ENCODE measurements around the gene HTT-AS.

HTT-AS gene

GRCh38 chr4:3118312-3118711 lies 44.0 kb upstream of the HTT-AS start:
- TF ChIP-seq, protein P1, sequence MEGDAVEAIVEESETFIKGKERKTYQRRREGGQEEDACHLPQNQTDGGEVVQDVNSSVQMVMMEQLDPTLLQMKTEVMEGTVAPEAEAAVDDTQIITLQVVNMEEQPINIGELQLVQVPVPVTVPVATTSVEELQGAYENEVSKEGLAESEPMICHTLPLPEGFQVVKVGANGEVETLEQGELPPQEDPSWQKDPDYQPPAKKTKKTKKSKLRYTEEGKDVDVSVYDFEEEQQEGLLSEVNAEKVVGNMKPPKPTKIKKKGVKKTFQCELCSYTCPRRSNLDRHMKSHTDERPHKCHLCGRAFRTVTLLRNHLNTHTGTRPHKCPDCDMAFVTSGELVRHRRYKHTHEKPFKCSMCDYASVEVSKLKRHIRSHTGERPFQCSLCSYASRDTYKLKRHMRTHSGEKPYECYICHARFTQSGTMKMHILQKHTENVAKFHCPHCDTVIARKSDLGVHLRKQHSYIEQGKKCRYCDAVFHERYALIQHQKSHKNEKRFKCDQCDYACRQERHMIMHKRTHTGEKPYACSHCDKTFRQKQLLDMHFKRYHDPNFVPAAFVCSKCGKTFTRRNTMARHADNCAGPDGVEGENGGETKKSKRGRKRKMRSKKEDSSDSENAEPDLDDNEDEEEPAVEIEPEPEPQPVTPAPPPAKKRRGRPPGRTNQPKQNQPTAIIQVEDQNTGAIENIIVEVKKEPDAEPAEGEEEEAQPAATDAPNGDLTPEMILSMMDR (IDR thresholded peaks at IDR 0.05; ENCODE audit: low read length, missing control alignments), result no peak
- no peak overlapping the region for H3K4me3 ChIP-seq (replicated peaks; ENCODE audit: low read depth, low read length)

DNA sequence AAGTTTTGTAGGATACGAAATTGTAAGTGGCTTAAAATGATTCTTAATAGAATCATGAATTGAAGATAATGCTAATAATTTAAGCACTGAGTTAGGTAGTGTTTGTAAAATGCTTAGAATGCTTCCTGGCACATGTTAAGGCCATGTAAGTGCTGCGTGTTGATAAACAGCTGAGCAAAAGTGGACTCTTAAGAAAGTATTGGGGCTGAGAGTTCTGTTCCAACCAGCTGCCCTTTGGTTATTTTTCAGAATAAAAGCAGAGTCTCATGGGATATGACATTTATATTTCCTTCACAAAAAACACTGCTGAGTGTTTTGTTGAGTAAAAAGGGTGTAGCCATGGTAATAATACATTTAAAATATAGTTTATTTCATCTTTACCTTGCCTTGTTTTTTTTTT lies 42.6 kb upstream of the HTT-AS start:
- no peak overlapping the region for H3K4me3 ChIP-seq (replicated peaks; ENCODE audit: low read depth, low read length)
- no peak for DNase-seq (ENCODE audit: low read depth)
- TF ChIP-seq, protein P1 (IDR thresholded peaks at IDR 0.05; ENCODE audit: low read length, missing control alignments), result no peak

More at GRCh38 chr4:3118312-3118711, 44.0 kb upstream of the HTT-AS start:
- no peak for DNase-seq (ENCODE audit: low read depth)

GRCh38 chr4:3115637-3116270 lies 41.4 kb upstream of the HTT-AS start:
- TF ChIP-seq, protein P1 (IDR thresholded peaks at IDR 0.05; ENCODE audit: low read length, missing control alignments), result no peak
- DNase-seq (ENCODE audit: low read depth), result peak; percentile 9
- no peak overlapping the region for H3K4me3 ChIP-seq (replicated peaks; ENCODE audit: low read depth, low read length)

GRCh38 chr4:3114377-3114776 lies 40.0 kb upstream of the HTT-AS start:
- no peak for DNase-seq (ENCODE audit: low read depth)
- H3K4me3 ChIP-seq (replicated peaks; ENCODE audit: low read depth, low read length), result no peak overlapping the region
- TF ChIP-seq, protein P1 (IDR thresholded peaks at IDR 0.05; ENCODE audit: low read length, missing control alignments), result no peak

- DNase-seq (ENCODE audit: low read depth), result peak; percentile 58
- TF ChIP-seq, protein P1 (IDR thresholded peaks at IDR 0.05; ENCODE audit: low read length, missing control alignments), result no peak
- H3K4me3 ChIP-seq (replicated peaks; ENCODE audit: low read depth, low read length), result no peak overlapping the region
These were observed 38.5 kb upstream of the HTT-AS start for GRCh38 chr4:3112609-3113469.

GRCh38 chr4:3112201-3112600 lies 37.9 kb upstream of the HTT-AS start:
- no peak for DNase-seq (ENCODE audit: low read depth)
- no peak overlapping the region for H3K4me3 ChIP-seq (replicated peaks; ENCODE audit: low read depth, low read length)
- TF ChIP-seq, protein P1 (IDR thresholded peaks at IDR 0.05; ENCODE audit: low read length, missing control alignments), result no peak

Measured in fibroblast of pulmonary artery (primary cell).